Psoas muscle (tissue), 8 donors: ENCODE results near the gene ZDHHC12. TPM values are rescaled to one million over a fixed set of nuclear protein-coding genes. Genes with fewer than 3 reads are reported as not detected.

Experiments
- ATAC-seq, 4 donors: fragments of 200-7000 bp; cut with Tn5 transposase; one replicate each; pipeline ENCODE4 v1.9.1; 2020; ENCODE audit warnings: moderate library complexity in 3 of 4, mild to moderate bottlenecking in 2 of 4
- DNase-seq, 2 donors: peaks; one replicate each; pipeline ENCODE4 v3.0.0-alpha.2; 2020
- H3K27ac ChIP-seq: fragments of 200-600 bp; one replicate; pipeline ENCODE4 v1.8.0; 2022
- H3K27me3 ChIP-seq, 3 donors: fragments of 200-600 bp in 1 of 3; one replicate each; pipeline versions ENCODE4 v1.6.1 to v1.8.0; 2013 to 2022; ENCODE audit warnings: low read length in 2 of 3, mild to moderate bottlenecking in 2 of 3, moderate library complexity in 1 of 3; ENCODE audit not compliant: insufficient read depth in 3 of 3
- H3K36me3 ChIP-seq, 2 donors: fragments of 200-600 bp in 1 of 2; one replicate each; pipeline versions ENCODE4 v1.6.1 to v1.8.0; 2013 to 2022; ENCODE audit warnings: low read depth in 1 of 2, mild to moderate bottlenecking in 1 of 2, moderate library complexity in 1 of 2; ENCODE audit not compliant: insufficient read depth in 1 of 2
- H3K4me1 ChIP-seq: fragments of 200-600 bp; one replicate; pipeline ENCODE4 v1.8.0; 2022
- H3K4me3 ChIP-seq: fragments of 200-600 bp; one replicate; pipeline ENCODE4 v1.8.0; 2022; ENCODE audit warnings: mild to moderate bottlenecking
- H3K9me3 ChIP-seq: fragments of 200-600 bp; one replicate; pipeline ENCODE4 v1.8.0; 2022
- WGBS, 3 donors: extraction: QIAGEN DNeasy Blood & Tissue Kit; methylation state at CpG; one replicate each; pipeline versions ENCODE4 v1.1.6 to v1.1.7; 2013; 5-methylcytosine and 5-hydroxymethylcytosine counted together
- intact Hi-C, 2 donors: fragments of 100-400 bp; cut with DNase I; formaldehyde crosslinking; loops; one replicate each; pipeline versions ENCODE4 v1.11.0 to v1.14.2; 2022
- polyA plus RNA-seq, 3 donors: library from polyadenylated mRNA; stranded (reverse); fragments of 200-250 nt; gene quantifications; one replicate each; pipeline ENCODE4 v1.2.3, GENCODE V29; 2013
- total RNA-seq, 4 donors: library from RNA; stranded (reverse); fragmentation: NEBNext Ultra II Directional in 2 of 4; extraction: Animal tissue kit (Norgen Biotek cat#: 25700) in 2 of 4; gene quantifications; one replicate each; pipeline versions ENCODE4 v1.2.1 to v1.2.4, GENCODE V29; 2021 to 2023
- TF ChIP-seq, protein P1 (sequence below): fragments of 200-600 bp; IDR thresholded peaks from one replicate; pipeline ENCODE4 v1.8.0; 2022; ENCODE audit warnings: antibody characterized with exemption
- donor health status: healthy with polysubstance abuse.
- donor health status: DM: no; HTN: no; CAD: no; lungs with moderate emphysema.
- donor health status: Bipolar disorder and iron deficiency.
- donor health status: healthy.
- donor health status: DM: yes; HTN: yes; CAD: no.
- donor health status: DM: no; HTN: no; CAD: no.
- donor health status: DM: no; HTN: no; CAD: no.
- donor health status: DM: yes; HTN: yes; CAD: no.

Gene ZDHHC12
- total and polyA plus RNA-seq, 7 donors: 4.5 to 18.5 (median 7.2) TPM

DNA sequence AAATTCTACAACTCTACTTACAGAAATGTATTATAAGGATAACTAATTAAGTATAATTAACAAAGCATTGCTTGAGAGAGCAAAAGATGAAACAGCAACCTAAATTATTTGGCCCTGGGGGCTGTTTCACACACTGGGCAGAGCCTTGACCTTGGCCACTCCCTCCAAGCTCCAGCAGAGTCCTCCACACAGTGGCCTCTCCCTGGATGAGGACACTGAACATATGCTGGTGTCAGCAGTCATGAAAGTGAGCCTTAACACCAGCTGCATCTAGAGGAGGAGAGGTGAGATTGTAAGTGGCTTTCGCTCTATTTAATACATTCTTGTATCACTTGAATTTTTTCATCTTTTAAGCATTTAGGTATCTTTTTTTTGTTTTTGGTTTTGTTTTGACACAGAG, 23.3 kb upstream of the ZDHHC12 start:
- DNase-seq (no peak), ATAC-seq (no peak)
- Histone ChIP-seq H3K36me3 (peaks cover 0 to 61% of the 10 kb centered on the region in 2 donors), H3K9me3 (no peaks in the 10 kb centered on the region), H3K27ac (no peak overlapping the region), H3K4me1 (no peaks in the 10 kb centered on the region), H3K4me3 (no peak overlapping the region), H3K27me3 (no peaks in the 10 kb centered on the region)
- TF ChIP-seq, protein P1, sequence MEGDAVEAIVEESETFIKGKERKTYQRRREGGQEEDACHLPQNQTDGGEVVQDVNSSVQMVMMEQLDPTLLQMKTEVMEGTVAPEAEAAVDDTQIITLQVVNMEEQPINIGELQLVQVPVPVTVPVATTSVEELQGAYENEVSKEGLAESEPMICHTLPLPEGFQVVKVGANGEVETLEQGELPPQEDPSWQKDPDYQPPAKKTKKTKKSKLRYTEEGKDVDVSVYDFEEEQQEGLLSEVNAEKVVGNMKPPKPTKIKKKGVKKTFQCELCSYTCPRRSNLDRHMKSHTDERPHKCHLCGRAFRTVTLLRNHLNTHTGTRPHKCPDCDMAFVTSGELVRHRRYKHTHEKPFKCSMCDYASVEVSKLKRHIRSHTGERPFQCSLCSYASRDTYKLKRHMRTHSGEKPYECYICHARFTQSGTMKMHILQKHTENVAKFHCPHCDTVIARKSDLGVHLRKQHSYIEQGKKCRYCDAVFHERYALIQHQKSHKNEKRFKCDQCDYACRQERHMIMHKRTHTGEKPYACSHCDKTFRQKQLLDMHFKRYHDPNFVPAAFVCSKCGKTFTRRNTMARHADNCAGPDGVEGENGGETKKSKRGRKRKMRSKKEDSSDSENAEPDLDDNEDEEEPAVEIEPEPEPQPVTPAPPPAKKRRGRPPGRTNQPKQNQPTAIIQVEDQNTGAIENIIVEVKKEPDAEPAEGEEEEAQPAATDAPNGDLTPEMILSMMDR: no peak
- intact Hi-C loops: no loop called here
- 95 to 100% (median 98%) methylated on average over 1 of the region's 1 CpG for WGBS, 3 donors

DNA sequence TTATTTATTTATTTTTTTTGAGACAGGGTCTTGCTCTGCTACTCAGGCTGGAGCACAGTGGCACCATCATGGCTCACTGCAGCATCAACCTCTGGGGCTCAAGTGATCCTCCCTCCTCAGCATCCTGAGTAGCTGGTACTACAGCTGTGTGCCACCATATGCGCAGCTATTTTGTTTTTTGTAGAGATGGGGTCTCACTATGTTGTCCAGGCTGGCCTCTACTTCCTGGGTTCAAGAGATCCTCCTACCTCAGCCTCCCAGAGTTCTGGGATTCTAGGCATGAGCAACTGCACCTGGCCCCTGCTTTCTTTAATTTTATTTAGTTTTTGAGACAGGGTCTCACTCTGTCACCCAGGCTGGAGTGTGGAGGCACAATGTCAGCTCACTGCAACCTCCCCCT, 19.5 kb upstream of the ZDHHC12 start:
- no peaks in the 10 kb centered on the region for H3K9me3 ChIP-seq
- H3K4me3 ChIP-seq: no peak overlapping the region
- peaks cover 0 to 69% of the 10 kb centered on the region in 2 donors for H3K36me3 ChIP-seq
- intact Hi-C loops: no loop called here
- H3K27me3 ChIP-seq: no peaks in the 10 kb centered on the region
- H3K4me1 ChIP-seq: no peaks in the 10 kb centered on the region
- DNase-seq (no peak), ATAC-seq (no peak)
- H3K27ac ChIP-seq: no peak overlapping the region
- 97 to 100% (median 100%) methylated on average over 1 of the region's 1 CpG for WGBS, 3 donors
- TF ChIP-seq, protein P1: no peak

DNA sequence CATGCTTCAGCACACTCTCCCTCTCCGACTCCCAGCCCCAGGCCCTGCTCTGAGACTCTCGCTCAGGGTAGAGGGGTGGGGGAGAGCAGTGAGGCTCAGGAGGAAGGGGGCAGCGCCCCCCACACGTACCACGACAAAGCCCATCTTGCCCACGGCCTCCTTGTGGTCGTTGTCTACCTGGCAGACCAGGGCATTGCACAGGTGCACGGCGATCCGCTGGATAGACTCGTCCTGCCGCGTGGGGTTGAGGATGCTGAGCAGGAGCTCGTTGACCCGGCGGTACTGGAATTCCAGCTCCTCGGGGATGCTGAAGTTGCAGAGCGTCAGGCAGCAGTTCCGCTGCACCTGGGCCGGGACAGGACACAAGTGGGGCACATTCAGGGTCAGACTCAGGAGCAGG, 18.5 kb upstream of the ZDHHC12 start:
- WGBS, 3 donors: 74 to 78% (median 77%) methylated on average over 20 of the region's 20 CpGs
- ATAC-seq: peak in 1 of 4 donors; percentile 26
- Histone ChIP-seq H3K9me3 (no peaks in the 10 kb centered on the region), H3K27ac (no peak overlapping the region), H3K4me1 (no peaks in the 10 kb centered on the region), H3K4me3 (no peak overlapping the region), H3K27me3 (no peaks in the 10 kb centered on the region), H3K36me3 (peaks cover 0 to 66% of the 10 kb centered on the region in 2 donors)
- DNase-seq: no peak
- intact Hi-C loops: no loop called here
- TF ChIP-seq, protein P1: no peak

DNA sequence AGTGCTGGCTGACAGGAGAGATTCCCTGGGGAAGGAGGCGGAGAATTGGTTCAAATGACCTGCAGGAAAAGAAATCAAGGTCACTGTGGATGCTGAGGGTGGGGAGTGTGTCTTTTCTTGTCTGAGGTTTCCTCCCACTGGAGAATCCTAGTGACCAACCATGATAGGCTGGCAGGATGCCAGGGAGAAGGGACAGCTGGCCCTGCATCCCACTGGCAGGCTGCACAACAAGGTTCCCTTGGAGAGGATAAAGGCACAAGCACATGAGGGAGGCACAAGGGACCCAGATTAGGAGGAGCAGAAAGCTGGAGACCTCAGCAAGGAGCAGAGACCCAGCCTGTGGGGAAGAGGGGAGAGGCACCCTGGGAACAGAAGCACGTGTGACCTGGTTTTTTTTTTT, 11.4 kb upstream of the ZDHHC12 start:
- TF ChIP-seq, protein P1: no peak
- WGBS, 3 donors: 73 to 83% (median 79%) methylated on average over 1 to 2 of the region's 2 CpGs

DNA sequence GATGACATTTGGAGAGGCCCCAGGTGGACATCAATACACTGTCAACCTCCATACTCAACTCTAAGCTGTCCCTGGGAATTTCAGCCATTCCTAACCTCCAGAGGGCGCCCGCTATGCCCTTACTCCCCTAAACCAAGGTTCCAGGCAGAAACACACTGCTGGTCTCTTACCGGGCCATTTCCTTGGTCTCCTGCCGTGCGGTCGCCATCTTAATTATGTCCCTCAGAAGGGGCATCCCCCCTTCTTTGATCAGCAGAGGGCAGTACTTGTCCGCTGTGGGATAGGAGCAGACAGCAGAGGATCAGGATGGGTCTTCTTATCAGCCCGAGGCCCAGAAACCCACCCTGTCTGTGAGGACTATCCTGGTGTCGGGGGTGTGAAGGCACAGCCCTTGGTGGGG, 9.3 kb upstream of the ZDHHC12 start:
- ATAC-seq (peak; percentile 58 to 75 (median 67)), DNase-seq (peak in 1 of 2 donors; percentile 57)
- Histone ChIP-seq H3K27me3 (no peaks in the 10 kb centered on the region), H3K4me1 (no peaks in the 10 kb centered on the region), H3K27ac (no peak overlapping the region), H3K4me3 (no peak overlapping the region), H3K36me3 (peaks cover 0 to 64% of the 10 kb centered on the region in 2 donors), H3K9me3 (no peaks in the 10 kb centered on the region)
- intact Hi-C loops: no loop called here
- TF ChIP-seq, protein P1: peak; percentile 50
- WGBS, 3 donors: 37 to 44% (median 43%) methylated on average over 9 of the region's 9 CpGs

More for the DNA sequence above, 11.4 kb upstream of the ZDHHC12 start:
- Histone ChIP-seq H3K27ac (no peak overlapping the region), H3K4me3 (no peak overlapping the region), H3K27me3 (no peaks in the 10 kb centered on the region), H3K4me1 (no peaks in the 10 kb centered on the region), H3K9me3 (no peaks in the 10 kb centered on the region), H3K36me3 (peaks cover 0 to 78% of the 10 kb centered on the region in 2 donors)
- no peak for DNase-seq
- peak in 3 of 4 donors; percentile 23 to 42 (median 34) for ATAC-seq
- intact Hi-C loops: no loop called here
